ENCODE data around the gene GDPD5.

DNA sequence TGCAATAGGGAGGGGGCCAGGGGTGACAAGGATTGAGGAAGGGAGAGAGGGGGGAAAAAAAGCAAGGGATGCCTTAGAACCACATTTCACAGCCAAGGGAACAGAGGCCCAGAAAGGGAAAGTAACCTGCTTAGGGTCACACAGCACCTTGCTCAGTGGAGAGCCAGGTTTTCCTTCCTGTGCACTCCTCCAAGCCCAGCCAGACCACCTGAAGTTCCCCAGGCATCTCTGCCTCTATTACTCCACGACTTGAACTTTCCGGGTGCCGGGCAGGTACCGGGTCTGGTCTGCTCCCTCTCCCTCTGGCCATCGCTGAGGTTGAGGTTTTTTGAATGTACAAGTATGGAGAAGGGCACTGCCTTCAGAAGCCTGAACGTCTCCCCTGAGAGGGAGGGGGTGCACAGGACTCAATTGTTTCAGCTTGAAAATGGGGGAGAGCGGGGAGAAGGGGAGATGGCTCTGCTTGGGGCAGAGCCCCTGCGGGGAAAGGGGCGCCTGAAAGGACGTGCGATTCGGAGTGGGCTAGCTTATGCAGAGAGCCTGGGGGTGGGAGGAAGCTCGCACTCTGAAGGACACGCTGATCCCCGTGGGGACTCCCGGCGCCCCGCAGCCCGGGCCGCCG is 35.8 kb upstream of the GDPD5 start:
- no peak for TF ChIP-seq POLR2A (IDR thresholded peaks at IDR 0.05)
- no peak for TF ChIP-seq CTCF (IDR thresholded peaks at IDR 0.05)

All from ovary (tissue), 3 donors.